Heart right ventricle (tissue), 16 donors: ENCODE data around the gene INPP5A. TPM values are rescaled to one million over a fixed set of nuclear protein-coding genes. Genes with fewer than 3 reads are reported as not detected.

Source experiments
- ATAC-seq, 8 donors: fragments of 200-7000 bp; cut with Tn5 transposase; one replicate each; pipeline ENCODE4 v1.9.1; 2020; ENCODE audit warnings: mild to moderate bottlenecking in 8 of 8, moderate library complexity in 8 of 8, moderate number of reproducible peaks in 1 of 8
- DNase-seq, 2 donors: peaks; one replicate each; pipeline ENCODE4 v3.0.0-alpha.2; 2020
- H3K27ac ChIP-seq, 10 donors: fragments of 200-600 bp; sonication (generic) in 2 of 10; one replicate each; pipeline versions ENCODE4 v1.5.0 to v1.8.0; 2020 to 2022; ENCODE audit warnings: mild to moderate bottlenecking in 3 of 10
- H3K27me3 ChIP-seq, 7 donors: fragments of 200-600 bp; one replicate each; pipeline ENCODE4 v1.8.0; 2021 to 2022; ENCODE audit warnings: mild to moderate bottlenecking in 2 of 7
- H3K36me3 ChIP-seq, 9 donors: fragments of 200-600 bp; sonication (generic) in 1 of 9; one replicate each; pipeline versions ENCODE4 v1.5.0 to v1.8.0; 2020 to 2022; ENCODE audit warnings: mild to moderate bottlenecking in 2 of 9
- H3K4me1 ChIP-seq, 9 donors: fragments of 200-600 bp; sonication (generic) in 1 of 9; one replicate each; pipeline versions ENCODE4 v1.5.0 to v1.8.0; 2020 to 2022; ENCODE audit warnings: mild to moderate bottlenecking in 4 of 9
- H3K4me3 ChIP-seq, 10 donors: fragments of 200-600 bp; sonication (generic) in 2 of 10; one replicate each; pipeline versions ENCODE4 v1.5.0 to v1.8.0; 2020 to 2022; ENCODE audit warnings: mild to moderate bottlenecking in 7 of 10, moderate library complexity in 2 of 10
- H3K9me3 ChIP-seq, 11 donors: fragments of 200-600 bp in 10 of 11; sonication (generic) in 2 of 11; one replicate each; pipeline versions ENCODE4 v1.5.0 to v1.8.0; 2013 to 2022; ENCODE audit warnings: mild to moderate bottlenecking in 2 of 11, control low read depth in 1 of 11, moderate library complexity in 1 of 11
- WGBS, 2 donors: extraction: QIAGEN DNeasy Blood & Tissue Kit; methylation state at CpG; one replicate each; pipeline ENCODE4 v1.1.7; 2013; ENCODE audit warnings: inconsistent platforms in 1 of 2; 5-methylcytosine and 5-hydroxymethylcytosine counted together
- intact Hi-C, 10 donors: fragments of 100-400 bp; cut with DNase I; formaldehyde crosslinking; loops; one replicate each; pipeline versions ENCODE4 v1.11.1 to v1.14.2; 2022
- polyA plus RNA-seq, 2 donors: library from polyadenylated mRNA; stranded (reverse); fragments of 200-250 nt; gene quantifications; one replicate each; pipeline ENCODE4 v1.2.3, GENCODE V29; 2013
- total RNA-seq, 10 donors: library from RNA; stranded (reverse); fragmentation: NEBNext Ultra II Directional in 3 of 10; extraction: Animal tissue kit (Norgen Biotek cat#: 25700) in 3 of 10; gene quantifications; one replicate each; pipeline versions ENCODE4 v1.2.1 to v1.2.4, GENCODE V29; 2021 to 2023
- TF ChIP-seq, protein P1 (sequence below), 9 donors: fragments of 200-600 bp; sonication (generic) in 2 of 9; IDR thresholded peaks; one replicate each; pipeline versions ENCODE4 v1.5.0 to v1.8.0; 2021 to 2022; ENCODE audit warnings: antibody characterized with exemption in 9 of 9, mild to moderate bottlenecking in 5 of 9, moderate library complexity in 1 of 9
- donor health status: Arrhythmogenic right ventricular cardiomyopathy.
- donor health status: ischemic (EF 13 %, LVEDD 7.1; RV severe dilation, severe dysfunction).
- donor health status: healthy with polysubstance abuse.
- donor health status: DM: no; HTN: yes; CAD: no.
- donor health status: DM: no; HTN: no; CAD: no.
- donor health status: ischemic (EF 25% LVEDD 6.9; RV normal size, moderate dysfunction).
- donor health status: ischemic (EF 25% LVEDD 5.7; RV mildly dilated, moderate dysfunction).
- donor health status: healthy.
- donor health status: DM: yes; HTN: yes; CAD: no.
- donor health status: Ischemic cardiomyopathy.
- donor health status: ischemic (EF 35%, LVEDD 5.7; RV mildly dilated, moderate dysfunction).
- donor health status: nonischemic (EF 11% LVEDD 7.7; RV severe dilation, severe dysfunction).
- donor health status: DM: yes; HTN: yes; CAD: no.
- donor health status: PGD.
- donor health status: ischemic (EF 29% LVEDD 5.4; RV normal size, mild dysfunction).
- donor health status: nonischemic (EF 23%, LVEDD 6.1; RV moderate dilation, normal function).

The INPP5A gene
- total and polyA plus RNA-seq, 12 donors, result 30.4 to 122 (median 106) TPM

DNA sequence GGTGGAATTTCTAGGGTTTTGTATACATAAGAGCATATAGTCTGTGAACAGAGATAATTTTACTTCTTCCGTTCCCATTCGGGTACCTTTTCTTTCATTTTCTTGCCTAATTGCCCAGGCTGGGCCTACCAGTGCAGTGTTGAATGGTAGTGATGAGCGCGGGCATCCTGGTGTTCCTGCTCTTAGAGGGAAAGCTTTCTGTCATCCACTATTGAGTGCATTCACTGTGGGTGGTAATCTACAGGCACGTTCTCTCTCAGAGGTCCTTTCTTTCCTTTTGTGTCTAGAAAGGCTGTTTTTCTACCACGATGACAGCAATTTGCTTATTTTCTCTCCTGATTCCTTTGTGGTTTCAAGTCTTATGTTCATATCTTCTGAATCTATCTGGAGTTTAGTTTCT lies 65.0 kb downstream of the INPP5A start:
- TF ChIP-seq, protein P1, sequence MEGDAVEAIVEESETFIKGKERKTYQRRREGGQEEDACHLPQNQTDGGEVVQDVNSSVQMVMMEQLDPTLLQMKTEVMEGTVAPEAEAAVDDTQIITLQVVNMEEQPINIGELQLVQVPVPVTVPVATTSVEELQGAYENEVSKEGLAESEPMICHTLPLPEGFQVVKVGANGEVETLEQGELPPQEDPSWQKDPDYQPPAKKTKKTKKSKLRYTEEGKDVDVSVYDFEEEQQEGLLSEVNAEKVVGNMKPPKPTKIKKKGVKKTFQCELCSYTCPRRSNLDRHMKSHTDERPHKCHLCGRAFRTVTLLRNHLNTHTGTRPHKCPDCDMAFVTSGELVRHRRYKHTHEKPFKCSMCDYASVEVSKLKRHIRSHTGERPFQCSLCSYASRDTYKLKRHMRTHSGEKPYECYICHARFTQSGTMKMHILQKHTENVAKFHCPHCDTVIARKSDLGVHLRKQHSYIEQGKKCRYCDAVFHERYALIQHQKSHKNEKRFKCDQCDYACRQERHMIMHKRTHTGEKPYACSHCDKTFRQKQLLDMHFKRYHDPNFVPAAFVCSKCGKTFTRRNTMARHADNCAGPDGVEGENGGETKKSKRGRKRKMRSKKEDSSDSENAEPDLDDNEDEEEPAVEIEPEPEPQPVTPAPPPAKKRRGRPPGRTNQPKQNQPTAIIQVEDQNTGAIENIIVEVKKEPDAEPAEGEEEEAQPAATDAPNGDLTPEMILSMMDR (IDR thresholded peaks at IDR 0.05), result no peak
- no peaks in the 10 kb centered on the region for H3K27me3 ChIP-seq
- no peaks in the 10 kb centered on the region for H3K36me3 ChIP-seq
- H3K4me3 ChIP-seq, result no peak overlapping the region
- H3K4me1 ChIP-seq, result peaks cover 3 to 61% (median 33%) of the 10 kb centered on the region in 9 donors
- no peak for DNase-seq
- no peak for ATAC-seq
- H3K9me3 ChIP-seq, result peaks cover 0 to 25% (median 0%) of the 10 kb centered on the region in 11 donors
- intact Hi-C loops, result no loop called here
- 95% methylated on average over 6 of the region's 6 CpGs for WGBS, 2 donors
- H3K27ac ChIP-seq, result no peak overlapping the region

DNA sequence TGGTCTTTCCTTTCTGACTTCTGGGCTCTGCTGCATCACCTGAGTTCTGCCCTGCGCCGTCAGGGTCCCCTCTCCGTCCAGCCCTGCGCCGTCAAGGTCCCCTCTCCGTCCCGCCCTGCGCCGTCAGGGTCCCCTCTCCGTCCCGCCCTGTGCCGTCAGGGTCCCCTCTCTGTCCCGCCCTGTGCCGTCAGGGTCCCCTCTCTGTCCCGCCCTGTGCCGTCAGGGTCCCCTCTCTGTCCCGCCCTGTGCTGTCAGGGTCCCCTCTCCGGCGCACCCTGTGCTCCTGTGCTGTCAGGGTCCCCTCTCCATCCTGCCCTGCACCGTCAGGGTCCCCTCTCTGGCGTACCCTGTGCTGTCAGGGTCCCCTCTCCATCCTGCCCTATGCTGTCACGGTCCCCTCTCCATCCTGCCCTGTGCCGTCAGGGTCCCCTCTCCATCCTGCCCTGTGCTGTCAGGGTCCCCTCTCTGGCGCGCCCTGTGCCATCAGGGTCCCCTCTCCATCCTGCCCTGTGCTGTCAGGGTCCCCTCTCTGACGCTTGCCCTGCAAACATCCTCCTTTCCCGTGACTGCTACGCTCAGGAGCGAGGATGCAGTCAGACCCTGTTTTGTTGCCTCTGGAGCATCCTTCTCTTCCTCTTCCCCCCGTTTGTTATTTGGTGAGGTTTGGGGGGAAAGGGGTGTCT lies 66.4 kb downstream of the INPP5A start:
- WGBS, 2 donors, result 96 to 99% methylated on average over 30 of the region's 30 CpGs
- no peak for DNase-seq

DNA sequence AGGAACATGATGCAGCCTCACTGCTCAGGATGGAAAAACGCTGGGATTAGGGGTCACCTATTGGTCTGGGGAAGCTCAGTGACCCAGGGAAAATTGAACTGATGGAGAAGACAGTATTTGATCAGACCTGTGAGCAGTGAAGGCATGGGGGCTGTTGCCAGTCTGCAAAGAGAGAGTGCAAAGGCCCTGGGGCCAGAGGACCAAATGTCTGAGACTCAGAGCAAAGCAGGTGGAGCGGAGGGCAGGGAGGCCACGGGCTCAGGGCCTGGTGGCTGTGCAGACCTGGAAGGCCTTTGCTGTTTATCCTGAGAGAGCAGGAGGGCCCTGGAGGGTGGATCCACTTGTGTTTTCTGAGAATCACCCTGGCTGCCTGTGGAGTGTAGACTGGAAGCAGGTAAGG lies 67.1 kb downstream of the INPP5A start:
- H3K4me1 ChIP-seq, result peaks cover 3 to 53% (median 30%) of the 10 kb centered on the region in 9 donors
- TF ChIP-seq, protein P1 (IDR thresholded peaks at IDR 0.05), result no peak
- H3K4me3 ChIP-seq, result no peak overlapping the region
- 97 to 98% methylated on average over 3 of the region's 3 CpGs for WGBS, 2 donors
- no peaks in the 10 kb centered on the region for H3K36me3 ChIP-seq
- DNase-seq, result no peak
- peaks cover 0 to 18% (median 0%) of the 10 kb centered on the region in 11 donors for H3K9me3 ChIP-seq
- no peak overlapping the region for H3K27ac ChIP-seq
- no peak for ATAC-seq
- intact Hi-C loops, result no loop called here
- no peaks in the 10 kb centered on the region for H3K27me3 ChIP-seq

More for the DNA sequence above, 66.4 kb downstream of the INPP5A start:
- no peak for ATAC-seq
- Histone ChIP-seq H3K36me3 (no peaks in the 10 kb centered on the region), H3K9me3 (peaks cover 0 to 25% (median 0%) of the 10 kb centered on the region in 11 donors), H3K27ac (no peak overlapping the region), H3K27me3 (no peaks in the 10 kb centered on the region), H3K4me1 (peaks cover 3 to 54% (median 30%) of the 10 kb centered on the region in 9 donors), H3K4me3 (no peak overlapping the region)
- intact Hi-C loops, result no loop called here
- TF ChIP-seq, protein P1 (IDR thresholded peaks at IDR 0.05), result no peak

DNA sequence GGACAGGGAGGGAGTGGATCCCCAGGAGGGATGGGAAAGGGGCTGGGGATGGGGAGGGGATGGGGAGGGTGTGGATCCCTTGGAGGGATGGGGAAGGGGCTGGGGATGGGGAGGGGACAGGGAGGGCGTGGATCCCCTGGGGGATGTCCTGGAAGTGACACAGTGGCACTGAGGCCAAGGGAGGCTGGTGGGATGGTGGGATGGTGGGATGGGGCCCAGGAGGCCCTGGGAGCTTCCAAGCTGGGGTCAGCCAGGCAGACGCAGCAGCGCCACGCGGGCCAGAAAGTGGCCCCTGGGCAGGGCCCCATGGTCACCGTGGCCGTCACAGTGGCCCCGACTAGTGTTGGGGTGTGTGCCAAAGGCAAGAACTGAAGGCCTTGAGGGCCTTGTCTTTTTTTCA lies 67.8 kb downstream of the INPP5A start:
- H3K27me3 ChIP-seq, result no peaks in the 10 kb centered on the region
- peaks cover 3 to 55% (median 30%) of the 10 kb centered on the region in 9 donors for H3K4me1 ChIP-seq
- ATAC-seq, result no peak
- H3K36me3 ChIP-seq, result no peaks in the 10 kb centered on the region
- TF ChIP-seq, protein P1 (IDR thresholded peaks at IDR 0.05), result no peak
- peaks cover 0 to 11% (median 0%) of the 10 kb centered on the region in 11 donors for H3K9me3 ChIP-seq
- H3K27ac ChIP-seq, result no peak overlapping the region
- no peak for DNase-seq
- intact Hi-C loops, result no loop called here
- H3K4me3 ChIP-seq, result no peak overlapping the region
- 83 to 96% methylated on average over 8 of the region's 8 CpGs for WGBS, 2 donors
